HepG2 (cell line): ENCODE data around the gene PDE3B.

ENCODE experiments used
- EZH2 ChIP-seq: conservative IDR thresholded peaks from 2 replicates; pipeline ENCODE4 v1.6.1; 2012; ENCODE audit warnings: mild to moderate bottlenecking, low read depth, low read length, moderate library complexity
- POLR2A ChIP-seq, 2 experiments: IDR thresholded peaks; 2 replicates each; pipeline ENCODE4 v1.6.1; 2011; ENCODE audit warnings: low read depth in 2 of 2, low read length in 2 of 2, mild to moderate bottlenecking in 1 of 2, moderate library complexity in 1 of 2; ENCODE audit not compliant: insufficient read depth in 1 of 2
- POLR2AphosphoS5 ChIP-seq: IDR thresholded peaks from 2 replicates; pipeline ENCODE4 v1.6.1; 2012; ENCODE audit warnings: low read depth, low read length

DNA sequence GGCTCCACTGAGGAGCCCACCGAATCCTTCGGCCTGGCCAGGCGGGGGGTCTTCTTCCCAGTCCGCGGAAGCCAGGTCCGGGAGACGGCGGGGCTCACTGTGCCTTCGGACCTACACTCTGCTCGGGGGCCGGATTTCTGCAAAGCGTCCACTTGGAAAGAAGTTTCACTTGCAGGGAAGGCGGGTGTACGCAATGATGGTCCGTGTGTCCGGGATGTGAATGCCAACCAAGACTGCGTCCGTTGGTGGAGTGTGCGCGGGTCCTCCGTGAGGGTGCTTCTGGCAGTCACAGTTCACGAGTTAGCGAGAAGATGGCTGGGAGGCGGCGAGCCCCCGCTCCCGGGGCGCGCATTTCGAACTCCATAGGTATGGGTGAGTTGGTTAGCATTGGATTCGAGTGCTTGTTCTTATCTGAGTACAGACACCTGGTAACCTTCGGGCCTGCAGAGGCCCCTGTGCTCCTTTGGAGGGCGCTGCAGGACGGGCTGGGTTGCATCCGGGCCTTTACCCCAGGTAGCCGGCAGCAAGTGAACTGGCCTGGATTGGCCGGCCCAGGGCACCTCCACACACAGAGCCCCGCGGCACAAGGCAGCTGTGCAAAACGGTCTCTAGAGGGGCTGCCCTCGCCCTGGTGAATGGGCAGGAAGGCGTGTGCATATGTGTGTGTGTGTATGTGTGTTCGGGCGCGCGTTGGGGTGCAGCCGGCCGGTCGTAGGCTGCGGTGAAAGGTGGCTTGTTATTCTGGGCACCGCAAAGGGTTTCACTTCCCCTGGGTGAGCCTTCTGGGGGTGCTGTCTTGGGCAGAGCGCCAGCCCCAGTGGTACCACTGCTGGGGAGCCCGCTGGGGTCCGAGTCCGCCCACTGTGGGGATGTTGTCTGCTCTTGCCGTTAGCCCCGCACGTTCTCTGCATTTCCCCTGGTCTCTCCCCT is 261.8 kb downstream of the PDE3B start:
- no peak for TF ChIP-seq EZH2
- no peak for TF ChIP-seq POLR2AphosphoS5
- TF ChIP-seq POLR2A (IDR thresholded peaks at IDR 0.05; ENCODE audit: insufficient read depth in 1 of 2, low read depth in 2 of 2, low read length in 2 of 2) = no peak
